ENCODE results near the gene LRP10.

DNA sequence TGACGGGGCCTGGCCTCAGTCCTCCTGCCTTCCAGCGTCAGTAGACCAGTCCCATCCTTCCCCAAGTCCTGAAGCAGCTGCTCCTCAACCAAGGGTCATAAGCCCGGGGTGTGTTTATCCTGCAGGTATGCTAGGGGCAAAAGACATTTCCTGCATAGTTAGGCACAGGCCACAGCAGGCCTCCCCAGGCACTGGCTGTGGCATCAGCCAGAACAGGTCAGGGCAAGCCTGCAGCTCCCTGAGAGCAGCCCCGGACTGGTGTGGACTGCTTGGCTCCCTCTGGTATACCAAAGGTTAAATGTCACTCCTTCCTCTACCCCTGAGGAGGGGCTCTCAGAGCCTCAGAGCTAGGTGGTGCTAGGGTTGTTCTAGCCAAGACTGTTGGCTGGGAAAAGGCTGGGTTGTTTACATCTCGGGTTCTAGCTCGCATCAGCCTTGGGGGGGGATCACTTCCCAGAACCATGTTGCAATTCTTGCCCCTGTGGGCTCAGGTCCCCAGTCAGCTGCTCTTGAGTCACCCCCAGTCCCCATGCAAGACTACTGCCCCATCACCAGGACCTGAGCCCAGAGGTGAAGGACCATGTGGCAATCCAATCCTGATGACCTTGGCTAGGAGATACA is 32.3 kb upstream of the LRP10 start:
- TF ChIP-seq EZH2 (IDR thresholded peaks at IDR 0.05; ENCODE audit: insufficient read depth, poor library complexity, severe bottlenecking) = no peak
- no peak for TF ChIP-seq EZH2phosphoT487 (IDR thresholded peaks at IDR 0.05; ENCODE audit: insufficient read depth, low read depth)
